HCT116 (cell line): Measurements from ENCODE around the gene GMDS. TPM values are rescaled to one million over a fixed set of nuclear protein-coding genes. Genes with fewer than 3 reads are reported as not detected.

Experiments used
- ATAC-seq: fragments of 200-7000 bp; cut with Tn5 transposase; 2 replicates; pipeline ENCODE4 v1.9.1; 2020; ENCODE audit warnings: mild to moderate bottlenecking, moderate library complexity
- BruUV-seq: library from RNA; stranded (reverse); fragments of 400-500 nt; replicated peaks from 2 replicates; lab custom pipeline; 2021; lab: Mats Ljungman, UMichigan
- CTCF ChIA-PET: fragments of 300-600 bp; sonication (Branson Sonifier 250); formaldehyde crosslinking; loops from one replicate; lab custom pipeline; 2021; ENCODE audit warnings: antibody characterized with exemption; lab: Charles Lee
- POLR2A ChIA-PET: fragments of 300-600, 350-600 bp; sonication (Branson Sonifier 250); formaldehyde crosslinking; loops from one replicate; lab custom pipeline; 2021; ENCODE audit warnings: antibody characterized with exemption; lab: Charles Lee
- RAD21 ChIA-PET, 2 experiments: fragments of 300-600 bp; sonication (Branson Sonifier 250); formaldehyde crosslinking; loops; one replicate each; lab custom pipeline; 2023; ENCODE audit warnings: low total read pairs in 2 of 2; ENCODE audit not compliant: uncharacterized antibody in 2 of 2, unreplicated experiment in 2 of 2, low non-redundant PET in 1 of 2; lab: Charles Lee
- DNase-seq: peaks from one replicate; pipeline ENCODE4 v3.0.0-alpha.2; 2010; ENCODE audit warnings: low read depth, low spot score
- H2AFZ ChIP-seq: fragments of 200-600 bp; shearing (Covaris generic), sonication (generic); 2 replicates; pipeline ENCODE4 v1.6.1; 2017; ENCODE audit warnings: low read depth, mixed run types, mixed read lengths, antibody characterized with exemption, low read length; ENCODE audit not compliant: poor library complexity, severe bottlenecking
- H3K27ac ChIP-seq: 2 replicates; pipeline ENCODE4 v1.5.1; 2012; ENCODE audit warnings: low read depth, low read length
- H3K27me3 ChIP-seq: fragments of 200-600 bp; sonication (generic); 2 replicates; pipeline ENCODE4 v1.6.1; 2016; ENCODE audit warnings: mixed run types, low read length, mixed read lengths; ENCODE audit not compliant: insufficient read depth
- H3K36me3 ChIP-seq, 2 experiments: fragments of 200-500 bp in 1 of 2; fragments of 200-600 bp in 1 of 2; sonication (Bioruptor generic) in 1 of 2; sonication (generic) in 1 of 2; 2 replicates each; pipeline versions ENCODE4 v1.5.1 to v1.6.1; 2014 to 2016; ENCODE audit warnings: low read length in 2 of 2, inconsistent platforms in 1 of 2, mixed read lengths in 1 of 2, mixed run types in 1 of 2; ENCODE audit not compliant: insufficient read depth in 2 of 2, control insufficient read depth in 1 of 2
- H3K4me1 ChIP-seq, 2 experiments: fragments of 200-600 bp in 1 of 2; sonication (generic) in 1 of 2; 2 replicates each; pipeline versions ENCODE4 v1.5.1 to v1.6.1; 2012 to 2017; ENCODE audit warnings: low read length in 2 of 2, inconsistent platforms in 1 of 2, mild to moderate bottlenecking in 1 of 2, mixed read lengths in 1 of 2, mixed run types in 1 of 2, moderate library complexity in 1 of 2; ENCODE audit not compliant: insufficient read depth in 2 of 2, control insufficient read depth in 1 of 2
- H3K4me2 ChIP-seq: fragments of 200-600 bp; sonication (generic); 2 replicates; pipeline ENCODE4 v1.6.1; 2017; ENCODE audit warnings: mixed run types, low read length, mixed read lengths
- H3K4me3 ChIP-seq, 2 experiments: fragments of 200-600 bp in 1 of 2; sonication (generic) in 1 of 2; replicated peaks in 1 of 2; 2 replicates each; pipeline ENCODE4 v1.5.1; 2011 to 2016; ENCODE audit warnings: low read length in 2 of 2, control low read depth in 1 of 2, low read depth in 1 of 2, mild to moderate bottlenecking in 1 of 2, mixed read lengths in 1 of 2, mixed run types in 1 of 2
- H3K79me2 ChIP-seq: fragments of 200-600 bp; sonication (generic); 2 replicates; pipeline ENCODE4 v1.6.1; 2017; ENCODE audit warnings: mild to moderate bottlenecking, mixed run types, low read length, moderate library complexity, mixed read lengths; ENCODE audit not compliant: insufficient read depth
- H3K9ac ChIP-seq: fragments of 200-600 bp; sonication (generic); 2 replicates; pipeline ENCODE4 v1.6.1; 2016; ENCODE audit warnings: low read length, mixed read lengths
- H3K9me2 ChIP-seq: fragments of 200-600 bp; sonication (generic), shearing (Covaris generic); 2 replicates; pipeline ENCODE4 v1.6.1; 2017; ENCODE audit warnings: mixed run types, mild to moderate bottlenecking, moderate library complexity; ENCODE audit not compliant: insufficient read depth
- H3K9me3 ChIP-seq, 2 experiments: fragments of 200-500 bp in 1 of 2; fragments of 200-600 bp in 1 of 2; sonication (Bioruptor generic) in 1 of 2; sonication (generic) in 1 of 2; 2 replicates each; pipeline ENCODE4 v1.6.1; 2014 to 2017; ENCODE audit warnings: low read length in 2 of 2, mixed read lengths in 2 of 2, inconsistent platforms in 1 of 2, low read depth in 1 of 2, mild to moderate bottlenecking in 1 of 2, mixed run types in 1 of 2, moderate library complexity in 1 of 2; ENCODE audit not compliant: control insufficient read depth in 1 of 2, insufficient read depth in 1 of 2
- H4K20me1 ChIP-seq: fragments of 200-600 bp; sonication (generic), shearing (Covaris generic); 2 replicates; pipeline ENCODE4 v1.6.1; 2017; ENCODE audit warnings: mixed run types, mild to moderate bottlenecking, moderate library complexity; ENCODE audit not compliant: insufficient read depth
- CBX3 ChIP-seq: IDR thresholded peaks from 2 replicates; pipeline ENCODE4 v1.6.1; 2012; ENCODE audit warnings: low read depth
- CEBPB ChIP-seq: IDR thresholded peaks from 2 replicates; pipeline ENCODE4 v1.6.1; 2012; ENCODE audit warnings: low read depth
- EGR1 ChIP-seq: IDR thresholded peaks from 2 replicates; pipeline ENCODE4 v1.6.1; 2012; ENCODE audit warnings: low read depth
- ELF1 ChIP-seq: IDR thresholded peaks from 2 replicates; pipeline ENCODE4 v1.6.1; 2012; ENCODE audit warnings: low read depth, borderline replicate concordance
- EZH2 ChIP-seq: fragments of 200-600 bp; sonication (generic); IDR thresholded peaks from 2 replicates; pipeline ENCODE4 v1.6.1; 2017; ENCODE audit warnings: antibody characterized with exemption, mixed run types
- EZH2phosphoT487 ChIP-seq: fragments of 200-600 bp; IDR thresholded peaks from 2 replicates; pipeline ENCODE4 v1.6.1; 2018; ENCODE audit warnings: antibody characterized with exemption, borderline replicate concordance
- FOSL1 ChIP-seq: IDR thresholded peaks from 2 replicates; pipeline ENCODE4 v1.6.1; 2012; ENCODE audit warnings: low read depth
- POLR2A ChIP-seq: IDR thresholded peaks from 2 replicates; pipeline ENCODE4 v1.7.0; 2011; ENCODE audit warnings: borderline replicate concordance; ENCODE audit not compliant: insufficient read depth, insufficient read length; ENCODE audit errors: extremely low read depth
- RAD21 ChIP-seq: IDR thresholded peaks from 2 replicates; pipeline ENCODE4 v1.6.1; 2012; ENCODE audit warnings: low read depth, mild to moderate bottlenecking
- SP1 ChIP-seq: IDR thresholded peaks from 2 replicates; pipeline ENCODE4 v1.6.1; 2012; ENCODE audit warnings: low read depth
- TCF7L2 ChIP-seq: IDR thresholded peaks from 2 replicates; pipeline ENCODE4 v1.7.0; 2011; ENCODE audit warnings: borderline replicate concordance, inconsistent platforms; ENCODE audit not compliant: insufficient read depth, insufficient read length; ENCODE audit errors: extremely low read depth
- YY1 ChIP-seq: IDR thresholded peaks from 2 replicates; pipeline ENCODE4 v1.6.1; 2011; ENCODE audit warnings: low read length, low read depth, moderate library complexity, mild to moderate bottlenecking; ENCODE audit not compliant: insufficient replicate concordance; ENCODE audit errors: extremely low read depth
- ZFX ChIP-seq: fragments of 450-650 bp; IDR thresholded peaks from 2 replicates; pipeline ENCODE4 v1.6.1; 2017
- ZNF274 ChIP-seq: fragments of 200-500 bp; sonication (Bioruptor generic); IDR thresholded peaks from 2 replicates; pipeline ENCODE4 v1.6.1; 2014; ENCODE audit warnings: mild to moderate bottlenecking, low read depth, low read length, inconsistent platforms
- intact Hi-C: fragments of 100-400 bp; cut with micrococcal nuclease; formaldehyde crosslinking; loops from 2 replicates; pipeline ENCODE4 v1.10.0; 2022
- total RNA-seq: library from RNA; stranded (reverse); gene quantifications from one replicate; pipeline ENCODE4 v1.2.1, GENCODE V29; 2021; ENCODE audit not compliant: unreplicated experiment
- TF ChIP-seq, protein P1 (sequence below): IDR thresholded peaks from 2 replicates; pipeline ENCODE4 v1.6.1; 2011; ENCODE audit warnings: mild to moderate bottlenecking, low read length, moderate library complexity; ENCODE audit not compliant: insufficient replicate concordance; ENCODE audit errors: extremely low read depth
- TF ChIP-seq, protein P2 (sequence below): IDR thresholded peaks from 2 replicates; pipeline ENCODE4 v1.6.1; 2012
- TF ChIP-seq, protein P3 (sequence below): IDR thresholded peaks from 2 replicates; pipeline ENCODE4 v1.6.1; 2012; ENCODE audit warnings: low read depth

GMDS gene
- total RNA-seq, 1 experiment from 2014 or later: 34.4 TPM

DNA sequence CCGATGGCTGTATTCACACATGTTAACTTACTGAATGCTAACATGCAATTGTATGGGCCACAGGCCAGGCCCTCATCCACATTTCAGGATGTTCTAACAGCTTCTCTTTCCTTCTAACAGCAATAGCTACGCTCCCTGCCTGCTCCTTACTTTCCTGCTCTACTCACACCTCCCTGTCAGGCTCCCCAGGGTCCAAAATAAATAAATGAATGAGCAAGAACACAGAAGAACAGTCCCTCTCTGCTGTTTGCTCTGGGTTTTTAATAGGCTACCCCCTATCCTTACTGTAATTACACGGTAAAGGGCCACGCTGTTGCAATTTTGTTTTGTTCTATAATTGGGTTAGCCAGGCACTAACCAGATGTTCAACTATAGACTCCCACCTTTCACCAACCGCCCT, 135.6 kb downstream of the GMDS start:
- no peak overlapping the region for H3K4me2 ChIP-seq
- no peak overlapping the region for H3K4me3 ChIP-seq
- ChIA-PET CTCF (no interaction called here), RAD21 (interaction anchor here in 1 of 2 experiments (0.6 kb wide), 1 partner anchor 525 kb away, joined by 3 read pairs; no protein-coding TSS in a partner anchor), POLR2A (no interaction called here)
- TF ChIP-seq TCF7L2: no peak
- no peak for TF ChIP-seq SP1
- TF ChIP-seq ZFX: no peak
- no peak for TF ChIP-seq ZNF274
- no peak for TF ChIP-seq POLR2A
- TF ChIP-seq YY1: no peak
- TF ChIP-seq, protein P1, sequence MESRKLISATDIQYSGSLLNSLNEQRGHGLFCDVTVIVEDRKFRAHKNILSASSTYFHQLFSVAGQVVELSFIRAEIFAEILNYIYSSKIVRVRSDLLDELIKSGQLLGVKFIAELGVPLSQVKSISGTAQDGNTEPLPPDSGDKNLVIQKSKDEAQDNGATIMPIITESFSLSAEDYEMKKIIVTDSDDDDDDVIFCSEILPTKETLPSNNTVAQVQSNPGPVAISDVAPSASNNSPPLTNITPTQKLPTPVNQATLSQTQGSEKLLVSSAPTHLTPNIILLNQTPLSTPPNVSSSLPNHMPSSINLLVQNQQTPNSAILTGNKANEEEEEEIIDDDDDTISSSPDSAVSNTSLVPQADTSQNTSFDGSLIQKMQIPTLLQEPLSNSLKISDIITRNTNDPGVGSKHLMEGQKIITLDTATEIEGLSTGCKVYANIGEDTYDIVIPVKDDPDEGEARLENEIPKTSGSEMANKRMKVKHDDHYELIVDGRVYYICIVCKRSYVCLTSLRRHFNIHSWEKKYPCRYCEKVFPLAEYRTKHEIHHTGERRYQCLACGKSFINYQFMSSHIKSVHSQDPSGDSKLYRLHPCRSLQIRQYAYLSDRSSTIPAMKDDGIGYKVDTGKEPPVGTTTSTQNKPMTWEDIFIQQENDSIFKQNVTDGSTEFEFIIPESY: no peak
- TF ChIP-seq CBX3: no peak
- no peak for TF ChIP-seq FOSL1
- no peak for TF ChIP-seq ELF1
- TF ChIP-seq CEBPB: no peak
- TF ChIP-seq EZH2phosphoT487: no peak
- TF ChIP-seq EZH2: no peak
- TF ChIP-seq, protein P2, sequence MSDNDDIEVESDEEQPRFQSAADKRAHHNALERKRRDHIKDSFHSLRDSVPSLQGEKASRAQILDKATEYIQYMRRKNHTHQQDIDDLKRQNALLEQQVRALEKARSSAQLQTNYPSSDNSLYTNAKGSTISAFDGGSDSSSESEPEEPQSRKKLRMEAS: no peak
- no peak for TF ChIP-seq EGR1
- TF ChIP-seq, protein P3, sequence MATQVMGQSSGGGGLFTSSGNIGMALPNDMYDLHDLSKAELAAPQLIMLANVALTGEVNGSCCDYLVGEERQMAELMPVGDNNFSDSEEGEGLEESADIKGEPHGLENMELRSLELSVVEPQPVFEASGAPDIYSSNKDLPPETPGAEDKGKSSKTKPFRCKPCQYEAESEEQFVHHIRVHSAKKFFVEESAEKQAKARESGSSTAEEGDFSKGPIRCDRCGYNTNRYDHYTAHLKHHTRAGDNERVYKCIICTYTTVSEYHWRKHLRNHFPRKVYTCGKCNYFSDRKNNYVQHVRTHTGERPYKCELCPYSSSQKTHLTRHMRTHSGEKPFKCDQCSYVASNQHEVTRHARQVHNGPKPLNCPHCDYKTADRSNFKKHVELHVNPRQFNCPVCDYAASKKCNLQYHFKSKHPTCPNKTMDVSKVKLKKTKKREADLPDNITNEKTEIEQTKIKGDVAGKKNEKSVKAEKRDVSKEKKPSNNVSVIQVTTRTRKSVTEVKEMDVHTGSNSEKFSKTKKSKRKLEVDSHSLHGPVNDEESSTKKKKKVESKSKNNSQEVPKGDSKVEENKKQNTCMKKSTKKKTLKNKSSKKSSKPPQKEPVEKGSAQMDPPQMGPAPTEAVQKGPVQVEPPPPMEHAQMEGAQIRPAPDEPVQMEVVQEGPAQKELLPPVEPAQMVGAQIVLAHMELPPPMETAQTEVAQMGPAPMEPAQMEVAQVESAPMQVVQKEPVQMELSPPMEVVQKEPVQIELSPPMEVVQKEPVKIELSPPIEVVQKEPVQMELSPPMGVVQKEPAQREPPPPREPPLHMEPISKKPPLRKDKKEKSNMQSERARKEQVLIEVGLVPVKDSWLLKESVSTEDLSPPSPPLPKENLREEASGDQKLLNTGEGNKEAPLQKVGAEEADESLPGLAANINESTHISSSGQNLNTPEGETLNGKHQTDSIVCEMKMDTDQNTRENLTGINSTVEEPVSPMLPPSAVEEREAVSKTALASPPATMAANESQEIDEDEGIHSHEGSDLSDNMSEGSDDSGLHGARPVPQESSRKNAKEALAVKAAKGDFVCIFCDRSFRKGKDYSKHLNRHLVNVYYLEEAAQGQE: no peak
- no peak for TF ChIP-seq RAD21
- H3K4me1 ChIP-seq: peaks cover 8 to 17% of the 10 kb centered on the region in 2 experiments; a peak in 3 of 4 replicates
- no peak overlapping the region for H3K27ac ChIP-seq
- H3K36me3 ChIP-seq: no peaks in the 10 kb centered on the region
- no peaks in the 10 kb centered on the region for H3K79me2 ChIP-seq
- no peak overlapping the region for H2AFZ ChIP-seq
- no peaks in the 10 kb centered on the region for H3K27me3 ChIP-seq
- no peaks in the 10 kb centered on the region for H3K9me3 ChIP-seq
- no peaks in the 10 kb centered on the region for H3K9me2 ChIP-seq
- DNase-seq (no peak), ATAC-seq (no peak)
- intact Hi-C loops: loop anchor here (10.0 kb wide), 1 partner anchor 585 kb away; no protein-coding TSS in a partner anchor
- no peak overlapping the region for H3K9ac ChIP-seq
- BruUV-seq: no TSS peak
- H4K20me1 ChIP-seq: no peaks in the 10 kb centered on the region
